Stomach (tissue), 4 donors: ENCODE data around the gene NOS2.
"Not testable (repeated sequence)": the region's sequence is repeated elsewhere in the genome, so short reads cannot be mapped to it uniquely, and the experiment has no call there.

Experiments
- EP300 ChIP-seq: sonication (generic); formaldehyde crosslinking; IDR thresholded peaks from one replicate; pipeline ENCODE4 v1.6.1; 2017; ENCODE audit warnings: antibody characterized with exemption
- POLR2A ChIP-seq, 4 donors: fragments of 450-650 bp; IDR thresholded peaks; one replicate each; pipeline ENCODE4 v1.6.1; 2016; ENCODE audit warnings: antibody characterized with exemption in 4 of 4, control low read depth in 2 of 4, mild to moderate bottlenecking in 1 of 4, moderate library complexity in 1 of 4
- TF ChIP-seq, protein P1 (sequence below), 7 experiments: fragments of 450-650 bp in 4 of 7; fragments of 200-600 bp in 3 of 7; sonication (generic) in 3 of 7; IDR thresholded peaks; one replicate each; pipeline ENCODE4 v1.5.1; 2016 to 2019; ENCODE audit warnings: antibody characterized with exemption in 7 of 7, control low read depth in 2 of 7, mild to moderate bottlenecking in 1 of 7

DNA sequence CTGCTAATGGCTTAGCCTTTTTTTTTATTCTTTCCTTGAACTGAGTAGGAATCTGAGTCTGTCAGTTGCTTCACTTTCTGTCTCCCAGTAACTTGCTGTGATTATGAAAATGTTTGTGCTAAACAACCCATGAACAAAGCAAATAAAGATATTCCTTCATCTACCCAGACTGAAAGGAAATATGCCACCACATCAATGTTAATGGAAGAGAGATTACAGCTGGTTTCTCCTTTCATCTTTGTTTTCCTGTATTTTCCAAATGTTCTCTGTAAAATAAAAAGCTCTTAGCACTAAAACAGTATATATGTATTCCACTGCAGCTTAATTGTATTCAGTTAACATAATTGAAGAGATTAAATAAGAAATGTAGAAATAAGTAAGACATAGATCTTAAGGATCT lies 67.6 kb downstream of the NOS2 start:
- TF ChIP-seq, protein P1, sequence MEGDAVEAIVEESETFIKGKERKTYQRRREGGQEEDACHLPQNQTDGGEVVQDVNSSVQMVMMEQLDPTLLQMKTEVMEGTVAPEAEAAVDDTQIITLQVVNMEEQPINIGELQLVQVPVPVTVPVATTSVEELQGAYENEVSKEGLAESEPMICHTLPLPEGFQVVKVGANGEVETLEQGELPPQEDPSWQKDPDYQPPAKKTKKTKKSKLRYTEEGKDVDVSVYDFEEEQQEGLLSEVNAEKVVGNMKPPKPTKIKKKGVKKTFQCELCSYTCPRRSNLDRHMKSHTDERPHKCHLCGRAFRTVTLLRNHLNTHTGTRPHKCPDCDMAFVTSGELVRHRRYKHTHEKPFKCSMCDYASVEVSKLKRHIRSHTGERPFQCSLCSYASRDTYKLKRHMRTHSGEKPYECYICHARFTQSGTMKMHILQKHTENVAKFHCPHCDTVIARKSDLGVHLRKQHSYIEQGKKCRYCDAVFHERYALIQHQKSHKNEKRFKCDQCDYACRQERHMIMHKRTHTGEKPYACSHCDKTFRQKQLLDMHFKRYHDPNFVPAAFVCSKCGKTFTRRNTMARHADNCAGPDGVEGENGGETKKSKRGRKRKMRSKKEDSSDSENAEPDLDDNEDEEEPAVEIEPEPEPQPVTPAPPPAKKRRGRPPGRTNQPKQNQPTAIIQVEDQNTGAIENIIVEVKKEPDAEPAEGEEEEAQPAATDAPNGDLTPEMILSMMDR (IDR thresholded peaks at IDR 0.05), result not testable (repeated sequence)
- TF ChIP-seq POLR2A (IDR thresholded peaks at IDR 0.05); EP300: not testable (repeated sequence)
